COLO668 (cell line): ENCODE measurements around the gene TRMT10C.
"Not testable (repeated sequence)": the region's sequence is repeated elsewhere in the genome, so short reads cannot be mapped to it uniquely, and the experiment has no call there.

Experiments used
- DNase-seq: peaks from one replicate; lab custom pipeline; 2025; ENCODE audit not compliant: unreplicated experiment; lab: John Stamatoyannopoulos, UW

The TRMT10C gene

DNA sequence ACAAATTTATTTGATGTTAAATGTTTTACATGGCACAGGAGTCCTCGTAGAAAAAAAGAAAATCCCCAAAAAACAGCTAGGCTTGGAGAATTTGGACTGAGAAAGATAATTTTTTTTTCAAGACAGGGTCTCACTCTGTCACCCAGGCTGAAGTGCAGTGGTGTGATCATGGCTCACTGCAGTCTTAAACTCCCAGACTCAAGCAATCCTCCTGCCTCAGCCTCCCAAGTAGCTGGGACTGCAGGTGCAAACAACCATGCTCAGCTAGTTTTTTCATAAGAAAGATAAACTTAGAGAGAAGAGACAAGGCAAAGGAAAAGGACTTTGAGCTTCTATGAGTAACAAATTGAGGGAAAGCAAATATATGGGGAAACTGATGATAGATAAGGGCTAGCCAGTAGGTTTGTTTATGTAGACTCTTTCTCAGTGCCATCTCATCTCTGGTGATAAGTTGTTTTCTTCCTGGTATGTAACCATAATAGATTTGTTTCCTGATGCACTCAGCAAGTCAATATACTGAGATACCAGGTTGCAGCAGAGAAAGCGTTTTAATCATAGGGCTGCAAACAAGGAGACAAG lies 13.1 kb upstream of the TRMT10C start:
- DNase-seq, result no peak

DNA sequence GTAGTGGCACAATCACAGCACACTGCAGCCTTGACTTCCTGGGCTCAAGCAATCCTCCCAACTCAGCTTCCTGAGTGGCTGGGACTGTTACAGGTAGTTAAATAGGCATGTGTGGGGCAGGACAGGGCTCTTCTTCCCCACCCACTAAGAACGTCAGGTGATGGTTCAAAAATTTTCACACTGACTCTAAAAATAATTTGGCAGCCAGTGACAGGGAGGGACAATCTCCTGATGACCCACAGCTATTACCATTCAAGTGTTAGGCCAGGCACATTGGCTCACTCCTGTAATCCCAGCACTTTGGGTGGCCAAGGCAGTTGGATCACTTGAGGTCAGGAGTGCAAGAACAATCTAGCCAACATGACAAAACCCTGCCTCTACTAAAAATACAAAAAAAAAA lies 12.2 kb upstream of the TRMT10C start:
- DNase-seq, result no peak

DNA sequence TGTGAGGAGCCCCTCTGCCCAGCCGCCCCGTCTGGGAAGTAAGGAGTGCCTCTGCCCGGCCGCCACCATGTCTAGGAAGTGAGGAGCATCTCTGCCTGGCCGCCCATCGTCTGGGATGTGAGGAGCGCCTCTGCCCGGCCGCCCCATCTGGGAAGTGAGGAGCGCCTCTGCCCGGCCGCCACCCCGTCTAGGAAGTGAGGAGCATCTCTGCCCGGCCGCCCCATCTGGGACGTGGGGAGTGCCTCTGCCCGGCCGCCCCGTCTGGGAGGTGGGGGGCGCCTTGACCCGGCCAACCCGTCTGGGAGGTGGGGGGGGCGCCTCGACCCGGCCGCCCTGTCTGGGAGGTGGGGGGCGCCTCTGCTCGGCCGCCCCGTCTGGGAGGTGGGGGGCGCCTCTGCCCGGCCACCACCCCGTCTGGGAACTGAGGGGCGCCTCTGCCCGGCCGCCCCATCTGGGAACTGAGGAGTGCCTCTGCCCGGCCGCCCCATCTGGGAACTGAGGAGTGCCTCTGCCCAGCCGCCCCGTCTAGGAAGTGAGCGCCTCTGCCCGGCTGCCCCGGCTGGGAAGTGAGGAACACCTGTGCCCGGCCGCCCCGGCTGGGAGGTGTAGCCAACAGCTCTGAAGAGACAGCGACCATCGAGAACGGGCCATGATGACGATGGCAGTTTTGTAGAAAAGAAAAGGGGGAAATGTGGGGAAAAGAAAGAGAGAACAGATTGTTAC lies 10.1 kb upstream of the TRMT10C start:
- not testable (repeated sequence) for DNase-seq

DNA sequence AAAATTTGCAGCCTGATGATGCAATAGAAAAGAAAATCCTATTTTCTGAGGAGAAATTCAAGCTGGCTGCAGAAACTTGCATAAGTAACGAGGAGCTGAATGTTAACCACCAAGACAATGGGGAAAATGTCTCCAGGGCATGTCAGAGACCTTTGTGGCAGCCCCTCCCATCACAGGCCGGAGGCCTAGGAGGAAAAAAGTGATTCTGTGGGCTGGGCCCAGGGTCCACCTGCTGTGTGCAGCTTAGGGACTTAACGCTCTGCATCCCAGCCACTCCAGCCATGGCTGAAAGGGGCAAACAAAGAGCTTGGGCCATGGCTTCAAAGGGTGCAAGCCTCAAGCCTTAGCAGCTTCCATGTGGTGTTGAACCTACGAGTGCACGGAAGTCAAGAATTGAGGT lies 8.3 kb upstream of the TRMT10C start:
- not testable (repeated sequence) for DNase-seq

DNA sequence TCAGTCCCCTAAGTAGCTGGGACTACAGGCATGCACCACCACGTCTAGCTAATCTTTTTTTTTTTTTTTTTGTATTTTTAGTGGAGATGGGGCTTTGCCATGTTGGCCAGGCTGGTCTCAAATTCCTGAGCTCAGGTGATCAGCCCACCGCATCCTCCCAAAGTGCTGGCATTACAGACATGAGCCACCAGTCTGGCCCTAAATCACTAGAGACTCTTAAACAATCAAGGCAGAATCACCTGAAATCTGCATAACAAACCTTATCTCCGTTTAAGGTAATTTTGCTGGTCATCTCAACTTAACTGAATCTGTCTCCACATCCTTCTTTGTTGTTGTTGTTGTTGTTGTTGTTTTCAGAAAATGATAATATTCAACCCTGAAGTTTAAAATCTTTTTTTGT lies 5.6 kb upstream of the TRMT10C start:
- no peak for DNase-seq

DNA sequence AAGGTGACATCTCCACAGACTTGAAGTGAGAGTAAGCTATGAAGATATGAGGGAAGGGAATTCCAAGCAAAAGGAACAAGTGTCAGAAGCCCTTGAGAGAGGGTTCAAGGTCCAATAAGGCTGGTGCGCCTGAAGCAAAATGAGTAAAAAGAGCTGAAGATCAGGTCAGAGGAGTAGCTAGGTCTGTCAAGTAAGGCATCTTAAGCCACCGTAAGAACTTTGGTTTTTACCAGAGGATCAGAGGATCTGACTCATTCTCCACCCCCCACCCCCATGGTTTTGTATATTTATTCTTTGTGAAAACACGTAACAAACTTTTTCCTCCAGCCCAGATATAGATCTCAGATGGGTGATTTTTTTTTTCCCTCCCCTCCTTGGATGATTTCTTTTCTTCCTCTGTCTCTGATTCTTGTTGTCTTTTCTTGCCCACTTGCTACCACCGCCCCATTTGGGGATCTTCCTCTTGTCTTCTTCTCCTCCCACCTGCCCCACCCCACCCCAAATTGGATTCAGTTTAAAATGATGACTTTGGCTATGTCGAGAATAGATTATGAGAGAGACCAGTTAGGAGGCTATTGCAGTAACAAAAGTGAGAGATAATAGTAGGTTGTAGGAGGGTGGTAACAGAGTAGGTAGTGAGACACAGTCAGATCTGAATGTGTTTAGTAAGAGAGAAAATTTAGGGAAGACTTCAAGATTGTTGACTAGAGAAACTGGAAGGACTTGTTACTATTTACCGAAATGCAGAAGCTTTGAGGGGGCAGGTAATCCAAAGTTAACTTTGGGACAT lies 6.1 kb downstream of the TRMT10C start:
- no peak for DNase-seq

DNA sequence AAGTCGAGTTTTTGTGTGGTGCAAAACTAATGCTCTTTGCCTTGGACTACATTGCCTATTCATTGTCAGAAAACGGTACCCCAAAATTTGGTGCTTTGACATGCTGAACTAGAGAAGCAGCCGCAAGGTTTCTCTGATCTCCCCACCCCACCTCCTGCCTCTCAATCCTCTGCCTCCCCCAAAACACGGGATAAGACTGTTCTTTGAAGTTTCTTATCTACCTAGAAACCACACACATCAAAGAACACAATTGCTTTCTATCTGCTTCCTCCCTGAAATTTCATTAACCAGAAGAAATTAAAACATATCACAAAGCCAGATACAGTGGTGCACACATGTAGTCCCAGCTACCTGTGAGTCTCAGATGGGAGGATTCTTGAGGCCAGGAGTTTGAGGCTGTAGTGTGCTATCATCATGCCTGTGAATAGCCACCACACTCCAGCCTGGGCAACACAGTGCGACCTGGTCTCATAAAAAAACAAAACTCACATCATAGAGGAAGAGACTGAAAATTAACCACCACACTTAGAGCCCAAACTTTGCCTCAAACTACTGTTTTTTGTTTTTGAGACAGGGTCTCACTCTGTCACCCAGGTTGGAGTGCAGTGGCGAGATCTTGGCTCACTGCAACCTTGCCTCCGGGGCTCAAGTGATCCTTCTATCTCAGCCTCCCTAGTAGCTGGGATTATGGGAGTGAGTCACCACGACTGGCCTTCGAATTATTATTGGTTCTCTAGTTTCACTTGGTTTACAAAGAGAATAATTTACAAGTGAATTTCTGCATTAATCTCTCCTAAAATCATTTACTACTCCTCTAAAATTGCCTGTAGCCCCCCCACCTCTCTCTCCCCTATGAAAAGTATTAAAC lies 9.6 kb downstream of the TRMT10C start:
- DNase-seq, result no peak

DNA sequence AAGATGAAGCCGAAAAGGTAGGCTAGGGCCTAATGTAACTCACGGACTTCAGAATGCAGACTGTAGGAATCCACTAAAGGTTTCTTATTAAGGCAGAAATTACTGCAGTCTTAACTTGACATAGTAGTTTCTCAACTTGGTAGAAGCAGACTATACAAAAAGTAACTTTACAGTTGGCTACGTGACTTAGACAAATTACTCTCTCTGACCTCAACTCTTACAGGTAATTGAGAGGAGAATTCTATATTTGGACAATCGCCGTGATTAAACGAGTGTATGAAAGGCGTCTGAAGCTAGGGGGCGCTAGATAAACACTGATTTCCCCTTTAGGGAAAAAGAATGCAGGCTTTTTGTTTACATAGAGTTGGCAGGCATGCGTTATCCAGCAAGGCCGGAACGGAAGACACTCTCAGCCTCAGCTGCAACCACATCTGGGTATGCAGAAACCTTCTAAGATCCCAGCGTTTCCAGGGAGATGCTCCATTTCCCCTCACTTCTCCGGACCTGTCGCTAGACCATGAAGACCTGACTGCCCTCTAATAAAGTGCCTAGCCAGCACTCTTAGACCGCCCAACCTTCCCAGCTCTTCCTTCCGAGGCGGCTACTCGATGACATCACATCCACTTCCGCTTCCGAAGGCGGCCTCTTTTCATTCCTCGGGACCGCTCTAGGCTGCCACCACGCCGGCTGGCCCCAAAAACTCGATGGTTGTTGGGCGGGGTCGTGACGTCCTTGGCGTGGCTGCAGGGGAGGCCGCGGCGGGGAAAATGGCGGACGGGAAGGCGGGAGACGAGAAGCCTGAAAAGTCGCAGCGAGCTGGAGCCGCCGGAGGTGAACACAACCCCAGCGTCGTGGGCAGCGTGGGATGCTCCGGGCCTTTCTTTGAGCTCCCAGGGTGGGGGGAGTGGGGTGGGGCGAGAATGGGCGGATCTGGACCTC lies 12.1 kb downstream of the TRMT10C start, which contains the start of gene PCNP:
PCNP (plus strand) TSS at position 732 of the 939 bp plus-strand sequence; CDS start at position 768, 36 bp downstream.
- peak; percentile 95 for DNase-seq

DNA sequence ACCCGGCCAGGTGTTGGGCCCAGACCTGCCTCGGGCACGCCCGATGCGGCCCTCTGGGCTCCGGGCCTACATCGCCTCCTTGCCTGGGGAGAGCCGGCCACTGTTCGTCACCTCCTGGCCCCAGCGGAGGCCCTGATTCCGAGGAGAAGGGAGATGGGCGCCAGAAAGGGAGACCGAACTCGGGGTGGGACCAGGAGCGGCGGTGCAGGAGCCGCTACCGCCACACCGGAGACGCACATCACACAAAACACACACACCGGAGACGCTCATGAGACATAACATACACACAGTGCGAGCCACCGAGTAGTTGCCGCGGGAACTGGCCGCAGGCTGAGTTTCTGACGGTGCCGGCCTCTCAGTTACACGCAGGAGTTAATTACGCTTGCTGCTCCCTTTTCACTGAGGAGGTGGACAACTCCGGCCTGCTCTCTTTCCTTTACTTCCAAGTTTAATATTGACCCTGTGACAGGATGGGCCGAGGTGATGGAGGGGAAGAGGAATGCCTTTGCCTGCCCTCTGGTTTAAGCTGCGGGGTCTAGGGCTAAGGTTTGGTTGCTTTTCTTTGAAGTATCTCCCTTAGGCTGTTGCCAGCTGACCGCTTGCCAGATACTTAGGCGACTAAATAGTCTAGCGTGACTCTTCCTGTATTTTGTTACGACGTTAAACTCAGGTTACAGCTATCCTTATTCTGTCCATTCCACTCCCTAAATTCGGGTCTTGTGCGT lies 12.9 kb downstream of the TRMT10C start:
- DNase-seq, result peak; percentile 45

DNA sequence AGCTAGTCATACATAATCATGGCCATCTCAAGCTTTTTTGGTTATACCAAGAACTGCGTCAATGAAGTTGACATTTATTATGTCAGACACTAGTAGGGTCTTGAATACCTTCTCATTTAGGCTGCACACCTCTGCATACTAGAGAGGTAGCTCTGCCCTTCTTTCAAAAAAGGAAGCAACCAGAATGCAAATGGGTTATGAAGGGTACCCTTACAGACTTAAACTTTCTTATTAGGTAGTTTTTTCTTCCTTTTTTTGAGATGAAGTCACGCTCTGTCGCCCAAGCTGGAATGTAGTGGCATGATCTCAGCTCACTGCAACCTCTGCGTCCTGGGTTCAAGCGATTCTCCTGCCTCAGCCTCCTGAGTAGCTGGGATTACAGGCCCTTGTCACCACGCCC lies 15.6 kb downstream of the TRMT10C start:
- no peak for DNase-seq

DNA sequence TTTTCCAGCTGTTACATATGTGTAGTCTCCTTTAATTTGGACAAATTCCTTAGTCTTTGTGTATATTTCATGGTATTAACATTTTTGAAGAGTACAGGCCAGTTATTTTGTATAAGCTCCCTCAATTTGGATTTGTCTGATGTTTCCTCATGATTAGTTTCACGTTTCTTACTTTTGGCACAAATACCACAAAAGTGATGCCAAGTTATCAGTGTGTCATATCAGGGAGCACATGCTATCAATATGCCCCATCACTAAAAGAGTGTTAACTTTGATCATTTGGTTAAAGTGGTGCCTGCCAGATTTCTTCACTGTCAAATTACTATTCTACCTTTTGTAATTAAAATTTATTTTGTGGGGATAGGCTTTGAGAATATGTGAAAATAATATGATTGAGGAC lies 26.9 kb downstream of the TRMT10C start:
- no peak for DNase-seq

DNA sequence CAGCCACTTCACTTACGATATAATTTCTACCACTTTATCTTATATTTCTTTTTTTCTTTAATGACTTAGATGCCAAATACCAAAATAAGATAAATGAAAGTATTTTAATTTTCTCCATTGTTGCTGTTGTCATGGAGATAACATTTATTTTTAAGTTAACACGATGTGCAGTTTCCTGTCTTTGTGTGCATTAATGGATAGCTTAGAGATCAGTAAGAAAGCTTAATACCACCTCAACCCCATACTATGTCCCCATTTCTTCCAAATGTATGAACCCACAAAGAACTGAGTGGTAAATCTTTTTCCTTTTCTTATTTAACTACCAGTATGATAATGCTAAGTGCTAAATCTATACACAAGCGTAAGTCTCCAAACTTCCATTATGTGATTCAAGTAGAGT lies 29.4 kb downstream of the TRMT10C start:
- DNase-seq, result no peak

DNA sequence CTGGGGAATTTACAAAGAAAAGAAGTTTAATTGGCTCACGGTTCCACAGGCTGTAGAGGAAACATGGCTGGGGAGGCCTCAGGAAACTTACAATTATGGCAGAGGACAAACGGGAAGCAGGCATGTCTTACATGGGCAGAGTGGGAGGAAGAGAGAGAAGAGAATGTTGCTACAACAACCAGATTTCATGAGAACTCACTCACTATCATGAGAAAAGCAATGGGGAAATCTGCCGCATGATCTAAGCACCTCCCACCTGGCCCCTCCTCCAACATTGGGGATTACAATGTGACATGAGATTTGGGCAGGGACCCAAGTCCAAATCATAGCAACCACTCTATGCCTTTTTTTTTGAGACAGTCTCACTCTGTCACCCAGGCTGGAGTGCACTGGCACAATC lies 41.1 kb downstream of the TRMT10C start:
- no peak for DNase-seq

DNA sequence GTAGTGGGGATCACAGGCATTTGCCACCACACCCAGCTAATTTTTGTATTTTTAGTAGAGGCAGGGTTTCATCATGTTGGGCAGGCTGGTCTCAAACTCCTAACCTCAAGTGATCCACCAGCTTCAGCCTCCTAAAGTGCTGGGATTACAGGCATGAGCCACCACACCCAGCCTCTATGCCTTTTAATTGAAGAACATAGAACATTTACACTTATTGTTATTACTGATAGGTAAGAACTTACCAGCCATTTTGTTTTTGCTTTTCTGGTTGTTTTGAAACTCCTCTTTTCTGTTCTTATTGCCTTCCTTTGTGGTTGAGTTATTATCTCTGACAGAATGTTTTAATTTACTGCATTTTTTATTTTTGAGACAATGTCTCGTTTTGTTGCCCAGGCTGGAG lies 41.5 kb downstream of the TRMT10C start:
- DNase-seq, result no peak

DNA sequence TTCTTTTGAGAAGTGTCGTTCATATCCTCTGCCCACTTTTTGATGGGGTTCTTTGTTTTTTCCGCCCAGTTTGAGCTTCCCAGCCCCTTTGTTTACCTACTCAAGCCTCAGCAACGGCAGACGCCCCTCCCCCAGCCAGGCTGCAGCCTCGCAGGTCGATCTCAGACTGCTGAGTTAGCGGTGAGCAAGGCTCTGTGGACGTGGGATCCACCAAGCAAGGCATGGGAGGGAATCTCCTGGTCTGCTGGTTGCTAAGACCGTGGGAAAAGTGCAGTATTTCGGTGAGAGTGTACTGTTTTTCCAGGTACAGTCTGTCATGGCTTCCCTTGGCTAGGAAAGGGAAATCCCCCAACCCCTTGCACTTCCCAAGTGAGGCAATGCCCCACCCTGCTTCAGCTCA lies 43.7 kb downstream of the TRMT10C start:
- not testable (repeated sequence) for DNase-seq

DNA sequence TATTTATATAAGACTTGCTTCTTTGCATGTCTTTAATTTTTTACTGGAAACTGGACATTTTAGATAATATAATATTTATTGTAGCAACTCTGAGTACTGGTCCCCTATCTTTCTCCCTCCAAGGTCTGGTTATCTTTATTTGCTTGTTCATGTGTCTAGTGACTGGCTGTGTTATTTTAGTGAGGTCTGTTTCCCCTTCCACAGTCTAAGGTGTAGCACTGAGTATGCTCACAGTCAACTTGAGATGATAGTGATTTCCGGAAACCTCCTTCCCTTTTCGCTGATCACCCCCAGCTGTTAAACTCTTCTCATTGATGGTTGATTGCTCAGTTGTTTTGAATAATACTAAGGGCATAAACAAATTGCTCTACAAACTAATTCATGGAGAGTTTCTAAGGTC lies 49.4 kb downstream of the TRMT10C start:
- no peak for DNase-seq

DNA sequence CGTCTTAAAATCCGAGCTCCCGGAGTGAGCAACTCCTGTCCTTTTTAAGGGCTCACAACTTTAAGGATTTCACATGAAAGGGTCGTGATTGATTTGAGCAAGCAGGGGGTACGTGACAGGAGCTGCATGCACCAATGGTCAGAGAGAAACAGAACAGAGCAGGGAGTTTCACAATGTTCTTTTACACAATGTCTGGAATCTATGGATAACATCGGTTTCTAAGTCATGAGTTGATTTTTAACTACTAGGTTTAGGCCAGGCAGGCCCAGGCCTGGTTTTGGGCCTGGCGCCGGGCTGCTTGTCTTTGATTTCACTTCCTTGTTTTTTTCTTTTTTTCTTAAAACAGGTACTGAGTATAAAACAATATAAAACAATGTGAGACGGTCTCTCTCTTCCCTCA lies 51.3 kb downstream of the TRMT10C start:
- DNase-seq, result not testable (repeated sequence)

DNA sequence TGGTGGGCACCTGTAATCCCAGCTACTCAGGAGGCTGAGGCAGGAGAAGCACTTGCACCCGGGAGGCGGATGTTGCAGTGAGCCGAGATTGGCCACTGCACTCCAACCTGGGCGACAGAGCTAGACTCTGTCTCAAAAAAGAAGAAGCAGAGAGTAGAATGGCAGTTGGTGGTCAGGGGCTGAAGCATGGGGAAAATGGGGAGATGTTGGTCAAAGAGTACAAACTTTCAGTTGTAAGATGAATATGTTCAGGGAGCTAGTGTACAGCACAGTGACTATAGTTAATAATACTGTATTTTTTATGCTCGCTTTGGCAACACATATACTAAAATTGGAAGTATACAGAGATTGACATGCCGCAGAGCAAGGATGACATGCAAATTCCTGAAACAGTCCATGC lies 53.9 kb downstream of the TRMT10C start:
- no peak for DNase-seq
